Erythroblast (primary cell): ENCODE data around the gene S100A2.
"Not testable (repeated sequence)": the region's sequence is repeated elsewhere in the genome, so short reads cannot be mapped to it uniquely, and the experiment has no call there.

Experiments used
- DNase-seq, 2 experiments: peaks; one replicate each; lab custom pipeline; 2025; lab: John Stamatoyannopoulos, UW
- GATA1 ChIP-seq: IDR thresholded peaks from 2 replicates; pipeline ENCODE4 v1.6.1; 2011; ENCODE audit warnings: low read depth, mild to moderate bottlenecking, control low read depth, low read length, moderate library complexity
- POLR2A ChIP-seq: IDR thresholded peaks from 2 replicates; pipeline ENCODE4 v1.6.1; 2011; ENCODE audit warnings: mild to moderate bottlenecking, low read length

The S100A2 gene

DNA sequence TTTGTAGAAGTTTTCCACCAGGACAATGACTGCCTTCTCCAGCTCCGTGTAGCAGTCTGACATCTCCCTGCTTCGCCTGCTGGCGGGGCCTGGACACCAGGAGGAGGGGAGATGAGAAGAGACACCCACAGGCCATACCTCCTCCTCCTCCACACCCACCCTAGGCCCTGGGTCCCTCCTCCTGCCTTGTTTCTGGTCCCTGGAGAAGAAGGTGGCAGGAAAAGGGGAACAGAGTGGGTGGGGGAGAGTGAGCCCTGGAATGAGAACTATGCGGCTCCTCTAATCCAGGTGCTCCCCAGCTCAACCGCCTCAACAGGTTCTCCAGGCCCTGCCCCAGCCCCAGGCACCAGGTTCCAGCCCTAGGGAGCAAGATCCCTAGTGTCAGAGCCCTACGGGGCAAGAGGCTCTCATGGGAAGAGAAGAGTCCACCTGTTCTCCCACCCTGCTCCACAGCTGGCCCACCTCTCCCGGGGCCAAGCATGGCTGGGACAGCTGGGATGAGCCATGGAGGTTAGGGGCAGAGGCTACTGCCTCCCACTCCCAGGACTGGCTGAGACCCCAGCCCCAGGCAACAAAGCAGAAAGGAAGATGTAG is 42.5 kb upstream of the S100A2 start:
- DNase-seq, result no peak
- no peak for TF ChIP-seq POLR2A
- TF ChIP-seq GATA1, result no peak

- no peak for TF ChIP-seq GATA1
These were observed 41.7 kb upstream of the S100A2 start for GRCh38 chr1:153607381-153607780.

GRCh38 chr1:153606194-153606593 is 40.5 kb upstream of the S100A2 start:
- no peak for DNase-seq
- TF ChIP-seq GATA1, result no peak
- TF ChIP-seq POLR2A, result no peak

More at GRCh38 chr1:153607381-153607780, 41.7 kb upstream of the S100A2 start:
- DNase-seq, result no peak

GRCh38 chr1:153602749-153603148 is 37.1 kb upstream of the S100A2 start:
- no peak for DNase-seq
- TF ChIP-seq POLR2A, result no peak
- TF ChIP-seq GATA1, result no peak

GRCh38 chr1:153599847-153600246 is 34.2 kb upstream of the S100A2 start:
- TF ChIP-seq GATA1 (no peak), POLR2A (no peak)
- no peak for DNase-seq

DNA sequence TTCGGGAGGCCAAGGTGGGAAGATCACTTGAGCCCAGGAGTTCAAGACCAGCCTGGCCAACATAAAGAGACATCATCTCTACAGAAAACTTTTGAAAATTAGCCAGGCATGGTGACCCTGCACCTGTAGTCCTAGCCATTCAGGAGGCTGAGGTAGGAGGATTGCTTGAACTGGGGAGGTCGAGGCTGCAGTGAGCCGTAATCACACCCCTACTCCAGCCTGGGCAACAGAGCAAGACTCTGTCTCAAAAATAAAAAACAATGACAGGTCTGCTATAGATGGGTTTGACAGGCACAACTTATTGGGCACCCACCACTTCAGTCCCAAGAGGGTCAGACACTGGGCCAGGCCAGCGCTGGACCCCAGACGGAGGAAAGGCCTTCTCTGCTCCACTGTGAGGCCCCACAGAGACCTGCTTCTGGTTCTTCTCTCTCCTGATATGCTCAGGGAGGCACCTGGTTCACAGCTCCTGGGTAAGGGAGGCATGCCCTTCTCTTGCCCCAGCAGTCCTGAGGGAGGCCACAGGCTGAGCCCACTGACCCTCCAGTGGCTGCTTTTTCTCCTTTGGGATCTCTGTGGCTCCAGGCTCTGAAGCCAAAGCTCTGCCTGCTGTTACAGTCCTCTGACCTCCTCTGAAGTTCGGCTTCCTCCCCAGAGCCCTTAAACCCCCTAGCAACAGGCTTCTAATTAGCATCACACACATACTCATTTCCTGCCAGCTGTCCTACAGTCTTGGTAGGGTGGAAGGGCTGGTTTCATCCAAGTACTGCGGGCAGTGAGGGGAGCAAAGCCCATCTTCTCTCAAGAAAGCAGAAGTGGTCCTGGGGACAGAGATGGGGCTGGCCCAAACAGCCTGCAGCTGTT is 32.9 kb upstream of the S100A2 start:
- DNase-seq, result no peak
- TF ChIP-seq GATA1 (no peak), POLR2A (no peak)

DNA sequence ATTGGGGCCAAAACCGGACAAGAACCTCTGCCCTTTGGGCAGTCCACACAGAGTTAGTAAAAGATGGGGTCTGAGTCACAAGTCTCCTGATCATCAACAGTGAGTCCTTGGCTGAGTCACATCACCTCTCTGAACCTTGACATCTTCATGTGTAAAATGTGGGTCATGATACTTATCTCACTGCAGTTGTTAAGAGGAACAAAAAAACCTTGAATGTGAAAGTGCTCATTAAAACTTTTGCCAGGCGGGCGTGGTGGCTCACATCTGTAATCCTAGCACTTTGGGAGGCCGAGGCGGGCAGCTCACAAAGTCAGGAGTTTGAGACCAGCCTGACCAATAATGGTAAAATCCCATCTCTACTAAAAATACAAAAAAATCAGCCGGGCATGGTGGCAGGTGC is 31.6 kb upstream of the S100A2 start:
- TF ChIP-seq POLR2A (no peak), GATA1 (no peak)
- peak in 1 of 2 experiments; percentile 27 for DNase-seq

GRCh38 chr1:153592748-153593147 is 27.1 kb upstream of the S100A2 start:
- no peak for TF ChIP-seq GATA1
- no peak for TF ChIP-seq POLR2A

DNA sequence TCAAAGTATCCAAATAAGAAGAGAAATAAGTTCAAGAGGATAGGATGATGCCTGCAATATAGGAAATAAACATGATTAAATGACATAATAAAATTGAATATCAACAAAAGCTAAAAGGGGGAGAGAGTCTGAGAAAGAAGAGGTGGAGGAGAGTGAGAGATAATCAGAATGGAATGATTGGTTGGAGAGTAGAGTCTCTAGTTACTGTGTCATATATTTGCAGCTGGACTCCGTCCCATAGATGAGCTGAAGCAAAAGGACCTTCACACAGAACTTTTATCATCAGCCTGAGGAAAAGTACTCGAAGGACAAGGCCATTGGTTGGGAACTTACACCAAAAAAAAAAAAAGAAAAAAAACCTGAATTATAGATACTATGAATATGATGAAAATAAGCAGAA is 22.8 kb upstream of the S100A2 start:
- no peak for DNase-seq
- no peak for TF ChIP-seq GATA1
- TF ChIP-seq POLR2A, result no peak

More at GRCh38 chr1:153592748-153593147, 27.1 kb upstream of the S100A2 start:
- DNase-seq, result no peak

DNA sequence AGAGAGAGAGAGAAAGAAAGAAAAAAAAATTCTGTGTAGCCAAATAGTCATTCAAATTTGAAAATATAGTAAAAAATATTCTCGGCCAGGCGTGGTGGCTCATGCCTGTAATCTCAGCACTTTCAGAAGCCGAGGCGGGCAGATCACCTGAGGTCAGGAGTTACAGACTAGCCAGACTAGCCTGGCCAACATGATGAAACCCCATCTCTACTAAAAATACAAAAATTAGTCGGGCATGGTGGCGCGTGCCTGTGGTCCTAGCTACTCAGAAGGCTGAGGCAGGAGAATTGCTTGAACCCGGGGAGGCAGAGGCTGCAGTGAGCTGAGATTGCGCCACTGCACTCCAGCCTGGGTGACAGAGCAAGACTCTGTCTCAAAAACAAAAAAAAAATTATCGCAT is 22.4 kb upstream of the S100A2 start:
- not testable (repeated sequence) for DNase-seq

DNA sequence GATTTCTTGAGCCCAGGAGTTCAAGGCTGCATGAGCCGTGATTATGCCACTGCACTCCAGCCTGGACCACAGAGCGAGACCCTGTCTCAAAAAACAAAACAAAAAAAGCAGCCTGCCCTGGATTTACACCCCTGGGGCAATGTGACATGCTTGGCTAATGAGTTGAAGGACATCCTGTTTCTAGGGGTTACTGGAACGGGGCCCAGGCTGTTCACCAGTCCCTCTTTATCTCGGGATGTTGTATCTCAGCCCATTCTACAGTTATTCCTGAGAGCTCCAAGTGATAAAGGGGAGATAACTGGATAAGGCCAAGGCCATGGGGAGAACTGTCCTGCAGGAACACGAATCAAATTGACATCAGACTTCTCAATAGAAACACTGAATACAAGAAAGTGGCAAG is 21.7 kb upstream of the S100A2 start:
- no peak for DNase-seq
- TF ChIP-seq GATA1 (no peak), POLR2A (no peak)

DNA sequence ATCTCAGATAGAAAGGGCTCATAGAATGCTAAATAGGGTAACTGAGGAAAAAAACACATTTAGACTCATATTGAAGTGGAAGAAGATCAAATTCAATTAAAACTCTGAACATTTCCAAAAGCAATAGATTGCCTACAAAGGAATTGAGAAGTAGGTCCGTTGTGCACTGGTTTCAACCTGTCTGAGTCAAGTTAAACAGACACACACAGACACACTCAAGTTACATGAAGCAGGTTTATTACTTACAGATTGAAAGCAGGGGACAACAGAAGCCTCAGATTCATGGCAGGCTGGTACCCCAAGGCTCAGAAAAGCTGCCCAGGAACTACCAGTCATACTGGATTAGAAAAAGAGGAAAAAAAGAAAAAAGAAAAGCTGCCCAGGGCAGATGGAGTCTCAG is 20.7 kb upstream of the S100A2 start:
- no peak for DNase-seq
- TF ChIP-seq GATA1 (no peak), POLR2A (no peak)

DNA sequence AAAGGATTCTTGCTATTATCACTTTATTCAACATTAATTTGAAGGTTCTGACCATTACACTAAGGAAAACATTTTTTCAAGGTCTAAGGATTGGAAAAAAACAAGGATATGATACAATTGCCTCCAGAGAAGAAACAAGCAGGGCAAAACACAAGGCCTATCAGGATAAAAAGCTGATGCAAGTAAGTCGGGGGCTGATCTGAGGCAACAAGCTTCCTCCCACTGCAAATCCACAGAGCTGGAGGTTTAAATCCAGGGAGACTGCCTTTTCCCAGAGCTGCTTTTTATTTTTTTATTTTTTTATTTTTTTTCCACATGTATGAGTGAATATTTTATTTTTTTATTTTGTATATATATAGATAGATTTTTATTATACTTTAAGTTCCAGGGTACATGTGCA is 19.4 kb upstream of the S100A2 start:
- TF ChIP-seq GATA1 (no peak), POLR2A (no peak)
- DNase-seq, result no peak

DNA sequence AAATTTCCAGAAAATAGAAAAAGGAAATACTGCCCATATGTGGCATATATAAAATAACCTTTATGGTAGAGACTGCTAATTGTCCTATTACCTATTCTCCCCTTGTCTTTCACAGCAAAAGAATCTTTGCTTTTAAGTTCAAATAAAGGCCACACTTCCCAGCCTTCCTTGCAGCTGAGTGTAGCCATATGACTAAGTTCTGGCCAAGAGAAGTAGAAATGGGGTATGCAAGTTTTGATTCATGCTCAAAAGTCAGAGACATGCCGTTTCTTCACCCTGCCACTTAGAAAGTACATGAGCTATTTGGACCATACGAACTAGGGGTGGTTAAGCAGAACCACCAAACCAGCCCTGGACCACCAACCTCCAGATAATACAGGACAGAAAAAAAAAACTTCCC is 18.3 kb upstream of the S100A2 start:
- DNase-seq, result no peak
- TF ChIP-seq POLR2A (no peak), GATA1 (no peak)

- DNase-seq, result not testable (repeated sequence)
These were observed 17.9 kb upstream of the S100A2 start for GRCh38 chr1:153583514-153583913.

- not testable (repeated sequence) for DNase-seq
These were observed 17.2 kb upstream of the S100A2 start for GRCh38 chr1:153582836-153583235.
